Stimulated activated memory B cell treated with anti-CD40 and anti-IgM and Interleukin-4, amounts not matched to agents 10 μg/mL and 1 μg/mL and 100 μg/mL, for 72 hours (primary cell): ENCODE measurements around the gene HPD.
"Not testable (repeated sequence)": the region's sequence is repeated elsewhere in the genome, so short reads cannot be mapped to it uniquely, and the experiment has no call there.

ENCODE experiments used
- ATAC-seq: fragments of 150-1000 bp; cut with Tn5 transposase; 2 replicates; pipeline ENCODE4 v1.10.0; 2021
- H3K27ac Mint-ChIP-seq: one replicate; pipeline ENCODE4 v1.8.0; 2022; ENCODE audit warnings: mild to moderate bottlenecking, mixed read lengths
- H3K27me3 Mint-ChIP-seq: one replicate; pipeline ENCODE4 v1.8.0; 2022; ENCODE audit warnings: mixed read lengths
- H3K36me3 Mint-ChIP-seq: one replicate; pipeline ENCODE4 v1.8.0; 2022; ENCODE audit warnings: mixed read lengths
- H3K4me1 Mint-ChIP-seq: one replicate; pipeline ENCODE4 v1.8.0; 2022; ENCODE audit warnings: mixed read lengths
- H3K4me3 Mint-ChIP-seq: one replicate; pipeline ENCODE4 v1.8.0; 2022; ENCODE audit warnings: mild to moderate bottlenecking, moderate library complexity, mixed read lengths
- H3K9me3 Mint-ChIP-seq: one replicate; pipeline ENCODE4 v1.8.0; 2022; ENCODE audit warnings: mixed read lengths

The HPD gene

DNA sequence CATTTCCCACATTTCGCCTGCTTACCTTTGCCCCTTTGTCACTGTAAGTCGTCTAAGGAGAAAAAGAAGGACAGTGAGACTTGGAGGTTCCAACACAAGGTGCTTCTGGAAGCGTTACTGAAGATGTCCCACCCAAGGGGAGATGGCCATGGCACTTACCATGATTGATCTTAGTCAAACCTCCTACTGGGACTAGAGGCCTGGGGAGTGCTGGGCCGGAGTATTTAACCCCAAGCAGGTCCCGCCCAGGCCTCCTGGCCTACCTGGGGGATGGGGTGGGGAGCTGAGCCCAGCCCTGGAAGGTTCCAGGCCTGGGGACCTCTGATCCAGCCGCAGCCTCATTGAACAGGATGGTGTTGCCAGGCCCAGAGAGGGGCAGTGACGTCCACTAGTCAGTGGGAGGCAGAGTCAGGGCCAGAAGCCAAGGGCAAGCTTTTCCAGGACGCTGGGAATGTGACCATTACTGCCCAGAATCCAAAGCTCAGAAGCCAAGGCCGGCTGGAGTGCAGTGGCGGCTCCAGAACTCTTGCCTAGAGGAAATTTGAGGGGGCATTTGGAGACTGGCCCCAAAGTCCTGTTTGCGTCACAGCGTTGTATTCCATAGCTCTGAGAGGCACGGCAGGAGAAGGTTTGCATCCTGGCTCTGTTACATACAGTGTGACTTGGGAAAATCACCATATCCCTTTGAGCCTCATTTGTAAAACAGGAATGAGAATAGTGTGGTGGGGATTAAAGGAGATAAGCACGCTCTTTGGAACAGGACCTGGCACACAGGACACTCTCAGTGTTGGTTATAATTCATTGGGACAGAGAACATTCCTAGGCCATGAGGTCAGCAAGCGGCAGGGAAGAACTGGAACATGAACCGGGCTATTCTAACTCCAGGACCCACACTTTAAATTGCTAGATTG lies at the start of gene HPD:
HPD (minus strand) TSS at position 198 of the 911 bp plus-strand sequence; CDS start at position 162, 36 bp downstream.
- H3K4me3 Mint-ChIP-seq: no peak within 1 kb of the TSS
- H3K27me3 Mint-ChIP-seq: no peaks in the 10 kb centered on the region
- H3K27ac Mint-ChIP-seq: peak within 1 kb of the TSS; percentile 64
- ATAC-seq: no peak
- H3K4me1 Mint-ChIP-seq: peaks cover 28% of the 10 kb centered on the region
- H3K9me3 Mint-ChIP-seq: no peaks in the 10 kb centered on the region
- H3K36me3 Mint-ChIP-seq: no peaks in the 10 kb centered on the region

DNA sequence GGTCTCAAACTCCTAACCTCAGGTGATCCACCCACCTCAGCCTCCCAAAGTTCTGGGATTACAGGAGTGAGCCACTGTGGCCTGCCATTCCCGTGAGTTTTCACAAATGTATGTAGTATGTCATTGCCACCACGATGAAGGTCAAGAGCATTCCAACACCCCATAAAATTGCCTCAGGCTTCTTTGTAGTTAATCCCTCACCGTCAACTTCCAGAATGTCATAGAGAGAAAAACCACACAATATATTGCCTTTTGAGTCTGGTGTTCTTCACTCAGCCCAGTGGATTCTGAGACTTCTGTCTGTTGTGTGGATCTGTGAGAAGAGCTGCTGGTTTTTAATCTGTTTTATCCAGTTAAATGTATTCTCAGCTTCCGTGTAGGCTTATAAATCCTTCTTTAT lies 47.1 kb upstream of the HPD start:
- H3K4me3 Mint-ChIP-seq: no peak overlapping the region
- H3K9me3 Mint-ChIP-seq: no peaks in the 10 kb centered on the region
- H3K27ac Mint-ChIP-seq: no peak overlapping the region
- H3K27me3 Mint-ChIP-seq: no peaks in the 10 kb centered on the region
- no peak for ATAC-seq
- H3K36me3 Mint-ChIP-seq: peaks cover 70% of the 10 kb centered on the region
- no peaks in the 10 kb centered on the region for H3K4me1 Mint-ChIP-seq

DNA sequence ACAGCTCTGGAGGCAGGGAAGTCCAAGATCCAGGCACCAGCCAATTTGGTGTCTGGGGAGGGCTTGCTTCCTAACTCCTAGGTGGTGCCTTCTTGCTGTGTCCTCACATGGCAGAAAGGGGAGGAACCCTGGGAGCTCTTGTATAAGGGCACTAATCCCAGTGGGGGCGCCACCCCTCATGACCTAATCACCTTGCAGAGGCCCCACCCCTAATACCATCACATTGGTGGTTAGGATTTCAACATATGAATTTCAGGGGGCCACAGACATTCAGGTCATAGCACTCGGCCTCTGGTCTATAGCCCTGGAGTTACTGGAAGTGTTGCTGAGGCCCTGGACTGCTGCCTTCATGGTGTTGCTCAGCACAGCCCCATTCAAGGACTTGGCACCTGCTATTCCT lies 44.5 kb upstream of the HPD start:
- no peak overlapping the region for H3K27ac Mint-ChIP-seq
- ATAC-seq: no peak
- H3K27me3 Mint-ChIP-seq: no peaks in the 10 kb centered on the region
- H3K36me3 Mint-ChIP-seq: peaks cover 70% of the 10 kb centered on the region
- no peaks in the 10 kb centered on the region for H3K4me1 Mint-ChIP-seq
- no peaks in the 10 kb centered on the region for H3K9me3 Mint-ChIP-seq
- no peak overlapping the region for H3K4me3 Mint-ChIP-seq

DNA sequence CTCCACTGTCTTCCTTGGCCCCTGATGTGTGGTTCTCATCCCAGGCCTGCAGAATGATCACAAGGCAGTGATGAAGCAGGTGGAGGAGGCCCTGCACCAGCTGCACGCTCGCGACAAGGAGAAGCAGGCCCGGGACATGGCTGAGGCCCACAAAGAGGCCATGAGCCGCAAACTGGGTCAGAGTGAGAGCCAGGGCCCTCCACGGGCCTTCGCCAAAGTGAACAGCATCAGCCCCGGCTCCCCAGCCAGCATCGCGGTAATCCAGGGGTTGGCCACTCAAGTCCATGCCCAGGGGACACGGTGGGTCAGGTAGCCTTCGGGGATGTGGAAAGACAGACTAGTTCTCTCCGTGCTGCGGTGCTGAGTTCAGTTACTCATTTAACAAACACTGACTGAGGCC lies 40.9 kb upstream of the HPD start:
- no peaks in the 10 kb centered on the region for H3K27me3 Mint-ChIP-seq
- H3K27ac Mint-ChIP-seq: no peak overlapping the region
- H3K9me3 Mint-ChIP-seq: no peaks in the 10 kb centered on the region
- no peak overlapping the region for H3K4me3 Mint-ChIP-seq
- peaks cover 60% of the 10 kb centered on the region for H3K36me3 Mint-ChIP-seq
- ATAC-seq: no peak
- H3K4me1 Mint-ChIP-seq: no peaks in the 10 kb centered on the region

DNA sequence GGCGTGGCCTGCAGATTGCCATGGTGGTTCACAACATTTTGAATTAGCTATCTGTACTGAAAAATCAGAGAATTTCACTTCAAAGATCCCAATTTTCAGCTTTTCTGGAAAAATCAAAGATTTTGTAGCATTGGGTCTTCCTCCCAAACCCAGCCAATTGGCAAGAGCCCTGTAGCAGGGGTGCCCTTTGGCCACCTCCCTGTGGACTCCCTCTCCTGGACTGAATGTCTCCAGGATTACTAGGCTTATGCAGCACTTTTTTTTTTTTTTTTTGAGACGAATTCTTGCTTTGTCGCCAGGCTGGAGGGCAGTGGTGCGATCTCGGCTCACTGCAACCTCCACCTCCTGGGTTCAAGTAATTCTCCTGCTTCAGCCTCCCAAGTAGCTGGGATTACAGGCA lies 39.6 kb upstream of the HPD start:
- peaks cover 12% of the 10 kb centered on the region for H3K4me1 Mint-ChIP-seq
- H3K9me3 Mint-ChIP-seq: no peaks in the 10 kb centered on the region
- H3K27ac Mint-ChIP-seq: no peak overlapping the region
- H3K27me3 Mint-ChIP-seq: no peaks in the 10 kb centered on the region
- peaks cover 63% of the 10 kb centered on the region for H3K36me3 Mint-ChIP-seq
- ATAC-seq: no peak
- H3K4me3 Mint-ChIP-seq: no peak overlapping the region

DNA sequence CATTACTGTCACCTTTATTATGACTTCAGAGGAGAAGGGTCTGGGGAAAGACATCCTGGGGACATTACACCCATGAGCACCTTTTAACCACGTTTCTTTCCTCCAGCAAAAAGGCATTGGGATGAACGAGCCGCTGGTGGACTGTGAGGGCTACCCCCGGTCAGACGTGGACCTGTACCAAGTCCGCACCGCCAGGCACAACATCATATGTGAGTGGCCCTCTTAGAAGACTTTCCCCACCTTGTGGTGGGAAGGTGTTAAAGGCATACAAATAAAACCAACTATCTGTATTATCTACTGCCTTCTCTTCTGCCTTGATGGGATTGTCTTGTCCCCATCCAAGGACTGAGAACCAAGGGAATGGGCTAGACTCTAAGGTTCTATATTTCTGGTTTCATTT lies 36.0 kb upstream of the HPD start:
- Mint-ChIP-seq H3K27ac (peak overlapping the region; percentile 11), H3K27me3 (no peaks in the 10 kb centered on the region), H3K9me3 (no peaks in the 10 kb centered on the region), H3K36me3 (peaks cover 28% of the 10 kb centered on the region), H3K4me3 (no peak overlapping the region), H3K4me1 (peaks cover 19% of the 10 kb centered on the region)
- no peak for ATAC-seq

DNA sequence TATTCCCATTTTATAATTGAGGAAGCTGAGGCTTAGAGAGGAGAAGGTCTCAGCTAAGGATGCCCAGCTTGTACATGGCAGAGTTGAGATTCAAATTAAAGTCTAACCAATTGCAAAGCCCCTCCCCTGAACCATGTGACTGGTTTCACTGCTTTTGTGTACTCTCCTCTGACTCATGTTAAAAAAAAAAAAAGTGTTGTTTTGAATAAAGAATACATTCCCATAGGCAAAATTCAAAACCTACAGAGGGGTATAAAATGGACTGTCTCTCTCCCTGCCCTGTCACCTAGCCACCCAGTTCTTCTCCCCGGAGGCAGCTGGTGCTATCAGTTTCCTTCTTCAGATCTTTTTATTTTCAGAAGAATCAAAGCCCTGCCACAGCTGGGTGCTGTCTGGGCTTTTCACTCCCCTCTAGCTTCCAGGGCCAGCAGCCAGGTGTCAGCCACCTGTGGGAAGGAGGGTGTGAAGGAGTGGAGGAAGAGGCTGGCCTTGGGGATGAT lies 35.4 kb upstream of the HPD start:
- Mint-ChIP-seq H3K9me3 (no peaks in the 10 kb centered on the region), H3K27me3 (no peaks in the 10 kb centered on the region), H3K27ac (peak overlapping the region; percentile 11), H3K36me3 (peaks cover 21% of the 10 kb centered on the region), H3K4me3 (no peak overlapping the region), H3K4me1 (peaks cover 24% of the 10 kb centered on the region)
- no peak for ATAC-seq

DNA sequence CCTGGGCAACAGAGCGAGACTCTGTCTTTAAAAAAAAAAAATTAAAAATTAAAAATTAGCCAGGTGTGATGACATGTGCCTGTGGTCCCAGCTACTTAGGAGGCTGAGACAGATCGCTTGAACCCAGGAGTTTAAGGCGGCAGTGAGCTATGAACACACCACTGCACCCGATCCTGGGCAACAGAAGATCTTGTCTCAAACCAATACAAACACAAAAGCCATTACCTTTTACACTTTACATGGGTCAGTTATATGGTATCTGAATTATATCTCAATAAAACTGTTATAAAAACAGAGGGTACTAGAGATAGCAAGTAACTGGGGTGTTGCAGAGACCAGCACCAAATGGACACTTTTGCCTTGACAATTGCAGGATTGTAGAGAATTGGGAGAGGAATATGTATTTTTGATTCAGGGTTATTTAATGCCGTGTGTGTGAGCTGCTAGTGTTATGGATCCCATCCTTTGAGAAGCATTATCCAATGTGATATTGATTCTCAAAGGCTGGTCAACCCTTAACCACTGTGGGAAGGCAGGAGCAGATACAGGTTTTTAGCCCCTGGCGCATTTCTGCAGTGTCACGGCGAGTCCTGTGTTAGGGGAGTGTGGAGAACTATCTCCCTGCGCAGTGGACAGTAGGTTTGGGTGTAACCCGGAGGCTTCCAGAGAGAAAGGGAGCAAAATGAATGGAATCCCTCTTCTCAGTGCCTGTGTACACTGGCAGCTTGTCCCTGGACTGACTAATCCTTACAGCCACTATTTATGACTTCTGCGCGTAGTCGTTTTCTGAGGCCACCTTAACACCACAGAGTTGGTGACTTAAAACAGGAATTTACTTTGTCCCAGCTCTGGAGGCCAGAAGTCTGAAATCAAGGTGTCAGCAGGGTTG lies 34.3 kb upstream of the HPD start:
- Mint-ChIP-seq H3K4me3 (no peak overlapping the region), H3K9me3 (no peaks in the 10 kb centered on the region), H3K27me3 (no peaks in the 10 kb centered on the region), H3K4me1 (peaks cover 24% of the 10 kb centered on the region), H3K27ac (no peak overlapping the region), H3K36me3 (peaks cover 18% of the 10 kb centered on the region)
- ATAC-seq: no peak

DNA sequence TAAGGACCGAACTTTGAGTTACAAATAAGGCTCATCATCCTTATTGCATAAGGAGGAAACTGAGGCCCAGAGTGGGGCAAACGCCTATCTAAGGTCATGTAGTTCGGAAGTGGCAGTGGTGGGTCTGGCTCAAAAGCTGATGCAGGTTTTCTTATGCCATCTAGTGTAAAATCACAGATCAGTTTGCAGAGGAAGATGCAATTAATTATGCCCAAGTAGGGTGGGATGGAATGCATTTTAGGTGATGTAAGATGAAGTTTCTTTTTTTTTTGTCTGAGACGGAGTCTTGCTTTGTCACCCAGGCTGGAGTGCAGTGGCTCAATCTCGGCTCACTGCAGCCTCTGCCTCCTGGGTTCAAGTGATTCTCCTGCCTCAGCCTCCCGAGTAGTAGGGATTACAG lies 31.0 kb upstream of the HPD start:
- H3K9me3 Mint-ChIP-seq, H3K36me3 Mint-ChIP-seq, ATAC-seq, H3K27me3 Mint-ChIP-seq: not testable (repeated sequence)
- peak overlapping the region; percentile 100 for H3K4me3 Mint-ChIP-seq
- peaks cover 24% of the 10 kb centered on the region for H3K4me1 Mint-ChIP-seq
- peak overlapping the region; percentile 97 for H3K27ac Mint-ChIP-seq

DNA sequence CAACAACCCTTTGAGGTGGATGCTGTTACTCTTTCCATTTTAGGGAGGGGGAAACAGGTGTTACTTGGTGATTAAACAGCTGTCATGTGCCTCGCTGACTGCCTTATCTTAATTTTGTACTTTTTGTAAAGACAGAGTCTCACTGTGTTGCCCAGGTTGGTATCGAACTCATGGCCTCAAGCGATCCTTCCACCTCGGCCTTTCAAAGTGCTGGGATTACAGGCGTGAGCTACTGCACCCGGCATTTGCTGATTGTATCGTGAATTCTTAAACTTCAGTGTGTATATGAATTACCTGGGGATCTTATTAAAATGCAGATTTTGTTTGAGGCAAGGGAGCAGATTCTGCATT lies 30.6 kb upstream of the HPD start:
- no peak for ATAC-seq
- no peaks in the 10 kb centered on the region for H3K9me3 Mint-ChIP-seq
- H3K4me3 Mint-ChIP-seq: peak overlapping the region; percentile 100
- no peaks in the 10 kb centered on the region for H3K27me3 Mint-ChIP-seq
- peaks cover 6% of the 10 kb centered on the region for H3K36me3 Mint-ChIP-seq
- peaks cover 22% of the 10 kb centered on the region for H3K4me1 Mint-ChIP-seq
- H3K27ac Mint-ChIP-seq: peak overlapping the region; percentile 97

DNA sequence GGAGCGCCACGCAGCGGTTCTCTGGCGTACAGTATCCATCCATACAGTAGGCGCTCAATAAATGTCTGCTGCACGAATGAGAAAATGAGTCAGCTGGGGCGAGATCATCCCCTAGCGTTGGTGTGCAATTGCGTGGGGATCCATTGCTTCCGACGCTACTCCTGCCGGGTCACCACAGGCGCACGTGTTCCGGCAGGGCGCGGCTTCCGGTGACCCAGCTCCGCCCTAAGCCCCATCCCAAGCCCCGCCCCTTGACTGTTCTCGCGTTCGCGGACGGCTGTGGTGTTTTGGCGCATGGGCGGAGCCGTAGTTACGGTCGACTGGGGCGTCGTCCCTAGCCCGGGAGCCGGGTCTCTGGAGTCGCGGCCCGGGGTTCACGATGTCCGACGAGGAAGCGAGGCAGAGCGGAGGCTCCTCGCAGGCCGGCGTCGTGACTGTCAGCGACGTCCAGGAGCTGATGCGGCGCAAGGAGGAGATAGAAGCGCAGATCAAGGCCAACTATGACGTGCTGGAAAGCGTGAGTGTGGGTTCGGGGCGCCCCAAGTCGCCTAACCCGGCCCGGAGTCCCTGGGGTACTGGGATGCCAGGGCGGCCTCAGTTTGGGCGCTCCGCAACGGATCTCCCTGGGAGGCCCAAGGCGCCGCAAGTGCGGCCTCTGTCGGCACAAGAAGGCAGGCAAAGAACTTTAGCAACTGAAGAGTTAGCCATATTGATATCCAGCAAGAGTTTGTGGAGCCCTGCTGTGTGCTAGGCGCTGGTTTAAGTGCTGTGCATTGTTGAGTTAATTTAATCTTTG lies 30.0 kb upstream of the HPD start, which contains the start of gene PSMD9:
PSMD9 (plus strand) TSS at position 313 of the 796 bp plus-strand sequence; CDS start at position 380, 67 bp downstream.
- no peaks in the 10 kb centered on the region for H3K9me3 Mint-ChIP-seq
- peak within 1 kb of the TSS; percentile 97 for H3K27ac Mint-ChIP-seq
- peak; percentile 98 for ATAC-seq
- H3K36me3 Mint-ChIP-seq: peaks cover under 1% of the 10 kb centered on the region
- H3K27me3 Mint-ChIP-seq: no peaks in the 10 kb centered on the region
- H3K4me3 Mint-ChIP-seq: peak within 1 kb of the TSS; percentile 100
- H3K4me1 Mint-ChIP-seq: peaks cover 17% of the 10 kb centered on the region

DNA sequence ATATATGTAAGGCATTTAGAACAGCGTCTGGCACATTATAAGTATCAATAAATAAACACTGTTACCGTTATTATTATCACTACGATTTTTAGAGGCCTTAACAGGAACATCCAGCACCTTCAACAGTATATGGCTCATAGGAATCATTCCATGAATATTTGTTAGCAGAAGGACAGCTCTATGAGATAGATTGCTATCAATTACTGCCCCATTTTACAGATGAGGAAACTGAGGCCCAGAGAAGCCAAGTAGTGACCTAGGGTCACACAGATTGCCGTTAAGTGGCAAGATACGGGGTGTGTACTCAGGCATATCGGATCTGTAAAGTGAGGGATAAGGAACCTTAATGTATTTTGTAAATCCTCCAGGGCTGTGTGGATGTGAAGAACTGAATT lies 29.4 kb upstream of the HPD start:
- peaks cover 12% of the 10 kb centered on the region for H3K4me1 Mint-ChIP-seq
- peak overlapping the region; percentile 100 for H3K4me3 Mint-ChIP-seq
- no peaks in the 10 kb centered on the region for H3K27me3 Mint-ChIP-seq
- H3K27ac Mint-ChIP-seq: peak overlapping the region; percentile 97
- H3K36me3 Mint-ChIP-seq: no peaks in the 10 kb centered on the region
- no peak for ATAC-seq
- no peaks in the 10 kb centered on the region for H3K9me3 Mint-ChIP-seq

DNA sequence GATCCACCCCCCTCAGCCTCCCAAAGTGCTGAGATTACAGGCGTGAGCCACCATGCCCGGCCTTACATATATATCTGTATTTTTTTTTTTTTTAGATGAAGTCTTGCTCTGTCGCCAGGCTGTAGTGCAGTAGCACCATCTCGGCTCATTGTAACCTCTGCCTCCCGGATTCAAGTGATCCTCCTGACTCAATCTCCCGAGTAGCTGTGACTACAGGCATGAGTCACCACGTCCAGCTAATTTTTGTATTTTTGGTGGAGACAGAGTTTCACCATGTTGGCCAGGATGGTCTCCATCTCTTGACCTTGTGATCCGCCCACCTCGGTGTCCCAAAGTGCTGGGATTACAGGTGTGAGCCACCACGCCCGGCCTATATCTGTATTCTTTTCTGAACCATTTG lies 26.5 kb upstream of the HPD start:
- ATAC-seq, H3K9me3 Mint-ChIP-seq, H3K27ac Mint-ChIP-seq, H3K4me3 Mint-ChIP-seq, H3K4me1 Mint-ChIP-seq, H3K36me3 Mint-ChIP-seq, H3K27me3 Mint-ChIP-seq: not testable (repeated sequence)

DNA sequence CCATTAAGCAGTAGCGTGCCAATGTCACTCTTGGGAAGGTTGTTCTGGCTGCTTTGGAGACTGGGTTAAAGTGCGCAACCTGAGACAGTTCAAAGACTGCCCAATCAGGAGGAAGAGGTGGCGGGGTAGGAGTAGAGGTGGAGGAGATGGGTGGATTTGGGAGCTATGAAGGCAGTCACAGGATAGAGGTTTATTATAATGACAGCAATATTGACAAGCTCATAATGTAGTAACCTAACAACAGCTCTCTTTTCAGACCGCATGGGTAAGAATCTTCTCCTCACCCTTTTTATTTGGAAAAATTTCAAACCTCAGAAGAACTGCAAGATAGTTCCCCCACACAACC lies 24.6 kb upstream of the HPD start:
- Mint-ChIP-seq H3K36me3 (no peaks in the 10 kb centered on the region), H3K27ac (no peak overlapping the region), H3K9me3 (no peaks in the 10 kb centered on the region), H3K27me3 (no peaks in the 10 kb centered on the region), H3K4me3 (no peak overlapping the region), H3K4me1 (no peaks in the 10 kb centered on the region)
- ATAC-seq: no peak

DNA sequence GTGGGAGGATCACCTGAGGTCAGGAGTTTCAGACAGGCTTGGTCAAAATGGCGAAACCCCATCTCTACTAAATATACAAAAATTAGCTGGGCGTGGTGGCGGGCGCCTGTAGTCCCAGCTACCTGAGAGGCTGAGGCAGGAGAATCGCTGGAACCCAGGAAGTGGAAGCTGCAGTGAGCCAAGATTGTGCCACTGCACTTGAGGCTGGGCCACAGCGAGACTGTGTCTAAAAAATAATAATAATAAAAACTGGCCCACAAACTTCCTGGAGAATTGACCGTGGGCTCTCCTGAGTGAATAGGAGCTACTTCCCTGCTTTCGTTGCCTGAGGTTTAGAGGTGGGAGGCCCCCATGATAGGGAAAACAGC lies 17.4 kb upstream of the HPD start:
- H3K27me3 Mint-ChIP-seq, H3K4me3 Mint-ChIP-seq, H3K4me1 Mint-ChIP-seq, H3K36me3 Mint-ChIP-seq, H3K9me3 Mint-ChIP-seq, ATAC-seq, H3K27ac Mint-ChIP-seq: not testable (repeated sequence)
